ENCODE data around the gene TET1.
A peak's percentile ranks its signal among the peaks of the same experiment; 100 is the strongest.

TET1 gene

DNA sequence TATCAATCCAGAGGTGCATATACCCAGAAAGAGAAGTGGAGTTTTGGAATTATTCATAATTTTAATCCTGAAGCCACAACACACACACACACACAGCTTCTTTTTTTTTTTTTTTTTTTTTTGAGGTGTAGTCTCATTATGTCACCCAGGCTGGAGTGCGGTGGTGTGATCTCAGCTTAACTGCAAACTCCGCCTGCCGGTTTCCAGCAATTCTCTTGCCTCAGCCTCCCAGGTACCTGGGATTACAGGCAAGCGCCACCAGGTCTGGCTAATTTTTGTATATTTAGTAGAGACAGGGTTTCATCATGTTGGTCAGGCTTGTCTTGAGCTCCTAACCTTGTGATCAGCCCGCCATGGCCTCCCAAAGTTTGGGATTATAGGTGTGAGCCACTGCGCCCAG lies 35.4 kb downstream of the TET1 start:
- TF ChIP-seq, protein P1, sequence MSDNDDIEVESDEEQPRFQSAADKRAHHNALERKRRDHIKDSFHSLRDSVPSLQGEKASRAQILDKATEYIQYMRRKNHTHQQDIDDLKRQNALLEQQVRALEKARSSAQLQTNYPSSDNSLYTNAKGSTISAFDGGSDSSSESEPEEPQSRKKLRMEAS (IDR thresholded peaks at IDR 0.05; ENCODE audit: low read depth, low read length), result no peak
- TF ChIP-seq POLR2A (IDR thresholded peaks at IDR 0.05; ENCODE audit: extremely low read depth, insufficient read length) (no peak), MYC (IDR thresholded peaks at IDR 0.05; ENCODE audit: low read depth, low read length) (no peak)
- TF ChIP-seq, protein P2, sequence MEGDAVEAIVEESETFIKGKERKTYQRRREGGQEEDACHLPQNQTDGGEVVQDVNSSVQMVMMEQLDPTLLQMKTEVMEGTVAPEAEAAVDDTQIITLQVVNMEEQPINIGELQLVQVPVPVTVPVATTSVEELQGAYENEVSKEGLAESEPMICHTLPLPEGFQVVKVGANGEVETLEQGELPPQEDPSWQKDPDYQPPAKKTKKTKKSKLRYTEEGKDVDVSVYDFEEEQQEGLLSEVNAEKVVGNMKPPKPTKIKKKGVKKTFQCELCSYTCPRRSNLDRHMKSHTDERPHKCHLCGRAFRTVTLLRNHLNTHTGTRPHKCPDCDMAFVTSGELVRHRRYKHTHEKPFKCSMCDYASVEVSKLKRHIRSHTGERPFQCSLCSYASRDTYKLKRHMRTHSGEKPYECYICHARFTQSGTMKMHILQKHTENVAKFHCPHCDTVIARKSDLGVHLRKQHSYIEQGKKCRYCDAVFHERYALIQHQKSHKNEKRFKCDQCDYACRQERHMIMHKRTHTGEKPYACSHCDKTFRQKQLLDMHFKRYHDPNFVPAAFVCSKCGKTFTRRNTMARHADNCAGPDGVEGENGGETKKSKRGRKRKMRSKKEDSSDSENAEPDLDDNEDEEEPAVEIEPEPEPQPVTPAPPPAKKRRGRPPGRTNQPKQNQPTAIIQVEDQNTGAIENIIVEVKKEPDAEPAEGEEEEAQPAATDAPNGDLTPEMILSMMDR (IDR thresholded peaks at IDR 0.05; ENCODE audit: low read depth, low read length), result no peak
- no peak for DNase-seq (ENCODE audit: low read depth)
- H3K4me3 ChIP-seq (ENCODE audit: low read depth, low read length), result no peak overlapping the region

DNA sequence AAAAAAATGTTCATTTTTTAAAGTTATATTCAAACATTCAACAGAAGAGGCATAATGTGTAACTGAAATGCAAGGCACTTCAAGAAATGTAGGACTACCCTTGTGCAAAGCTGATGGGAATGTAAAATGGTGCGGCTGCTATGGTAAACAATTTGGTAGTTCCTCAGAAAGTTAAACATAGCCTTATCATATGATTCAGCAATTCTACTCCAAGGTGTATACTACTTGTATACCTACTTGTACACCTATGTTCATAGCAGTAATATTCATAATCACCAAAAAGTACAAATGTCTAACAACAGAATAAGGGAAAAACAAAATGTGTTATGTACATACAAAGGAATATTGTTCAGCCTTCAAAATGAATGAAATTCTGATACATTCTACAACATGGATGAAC lies 37.3 kb downstream of the TET1 start:
- H3K4me3 ChIP-seq (ENCODE audit: low read depth, low read length), result no peak overlapping the region
- TF ChIP-seq MYC (IDR thresholded peaks at IDR 0.05; ENCODE audit: low read depth, low read length), result no peak
- TF ChIP-seq, protein P2 (IDR thresholded peaks at IDR 0.05; ENCODE audit: low read depth, low read length), result no peak
- TF ChIP-seq, protein P1 (IDR thresholded peaks at IDR 0.05; ENCODE audit: low read depth, low read length), result no peak
- no peak for TF ChIP-seq POLR2A (IDR thresholded peaks at IDR 0.05; ENCODE audit: extremely low read depth, insufficient read length)
- DNase-seq (ENCODE audit: low read depth), result no peak

DNA sequence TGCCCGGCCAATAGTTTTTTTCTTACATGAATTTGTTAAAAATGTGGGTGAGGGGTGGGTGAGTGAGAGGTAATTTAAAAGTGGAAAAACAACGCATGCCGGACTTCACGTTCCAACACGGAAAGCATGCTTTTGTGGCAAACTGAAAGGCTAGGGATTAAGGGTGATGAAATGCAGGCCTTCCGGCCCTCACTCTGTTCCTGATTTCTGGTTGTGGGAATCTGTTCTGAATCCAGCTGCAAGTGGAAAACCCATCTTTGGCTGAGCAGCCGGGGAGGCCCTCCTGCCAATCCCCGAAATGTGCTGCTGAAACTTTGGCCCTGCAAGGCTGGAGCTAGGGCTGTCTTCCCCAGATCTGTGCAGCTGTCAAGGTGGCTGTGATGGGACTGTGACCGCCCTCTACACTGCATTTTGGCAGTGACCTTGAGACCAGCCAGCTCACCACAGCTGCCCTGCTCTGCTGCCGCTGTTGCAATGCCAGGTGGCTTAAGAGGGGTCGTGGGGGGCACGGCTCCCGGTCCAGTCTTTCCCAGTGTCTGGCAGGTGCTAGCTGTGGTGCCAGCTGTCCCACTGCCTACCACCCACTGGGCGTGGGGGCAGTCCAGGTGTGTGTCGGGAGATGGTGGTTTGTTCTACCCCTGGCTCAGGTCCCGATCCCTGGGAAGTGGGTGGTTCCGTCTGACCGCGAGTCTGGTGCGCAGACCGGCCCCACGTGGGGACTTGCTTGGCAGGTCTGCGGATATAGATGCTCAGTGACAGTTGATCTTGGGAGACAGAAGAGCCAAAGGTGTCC lies 39.0 kb downstream of the TET1 start:
- H3K4me3 ChIP-seq (ENCODE audit: low read depth, low read length), result no peak overlapping the region
- TF ChIP-seq, protein P2 (IDR thresholded peaks at IDR 0.05; ENCODE audit: low read depth, low read length), result no peak
- no peak for DNase-seq (ENCODE audit: low read depth)

DNA sequence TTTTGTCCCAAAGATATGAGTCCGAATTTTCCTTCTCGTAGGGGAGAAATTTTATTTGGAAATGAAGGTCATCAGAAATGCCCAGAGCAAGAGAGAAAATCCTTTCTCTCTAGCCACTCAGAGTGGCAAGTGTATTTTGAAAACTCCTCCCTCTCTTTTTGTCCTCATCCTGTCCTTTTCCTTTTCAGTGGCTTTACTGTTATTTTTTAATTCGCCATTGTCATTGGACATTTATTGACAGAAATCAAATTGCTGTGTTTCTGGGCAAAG lies 39.6 kb downstream of the TET1 start:
- TF ChIP-seq POLR2A (IDR thresholded peaks at IDR 0.05; ENCODE audit: extremely low read depth, insufficient read length) (no peak), MYC (IDR thresholded peaks at IDR 0.05; ENCODE audit: low read depth, low read length) (no peak)
- peak overlapping the region; percentile 68 for H3K4me3 ChIP-seq (ENCODE audit: low read depth, low read length)
- DNase-seq (ENCODE audit: low read depth), result no peak

DNA sequence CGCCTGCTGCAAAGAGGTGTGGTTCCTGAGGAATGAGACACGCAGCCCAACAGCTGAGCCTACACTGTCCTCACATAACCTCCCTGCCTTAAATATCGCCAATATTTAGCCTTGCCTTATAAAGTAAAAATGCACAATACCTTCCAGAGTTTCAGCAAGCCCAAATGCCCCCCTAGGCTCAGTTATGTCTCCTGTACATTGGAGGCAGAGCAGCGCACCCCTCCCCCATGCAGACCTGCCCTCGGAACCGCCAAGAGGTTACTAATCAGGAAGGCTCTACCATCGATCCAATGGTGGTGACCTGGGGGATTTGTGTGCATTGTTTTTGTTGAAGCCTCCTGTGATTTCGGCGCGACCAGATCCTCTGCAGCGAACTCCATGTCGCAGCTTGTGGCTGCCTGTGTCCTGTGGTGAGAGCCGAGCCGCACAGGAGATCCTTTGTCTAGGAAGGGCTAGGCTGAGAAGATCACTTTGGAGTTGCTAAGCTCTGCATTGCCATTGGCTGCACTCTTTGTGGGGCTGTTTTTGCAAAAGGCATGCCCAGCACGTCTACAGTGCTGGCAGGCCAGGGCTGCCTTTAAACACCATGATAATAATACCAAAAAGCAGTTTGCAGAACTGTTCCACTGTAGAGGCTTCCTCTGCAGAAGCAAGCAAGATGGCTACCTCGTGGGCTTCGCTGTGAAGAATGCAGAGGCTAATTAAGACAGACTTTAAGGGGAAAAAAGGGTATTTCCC lies 40.1 kb downstream of the TET1 start:
- H3K4me3 ChIP-seq (ENCODE audit: low read depth, low read length), result peak overlapping the region; percentile 68
- DNase-seq (ENCODE audit: low read depth), result peak; percentile 94
- TF ChIP-seq, protein P1 (IDR thresholded peaks at IDR 0.05; ENCODE audit: low read depth, low read length), result peak; percentile 87
- TF ChIP-seq MYC (IDR thresholded peaks at IDR 0.05; ENCODE audit: low read depth, low read length) (peak; percentile 87), POLR2A (IDR thresholded peaks at IDR 0.05; ENCODE audit: extremely low read depth, insufficient read length) (peak; percentile 59)
- TF ChIP-seq, protein P2 (IDR thresholded peaks at IDR 0.05; ENCODE audit: low read depth, low read length), result no peak

DNA sequence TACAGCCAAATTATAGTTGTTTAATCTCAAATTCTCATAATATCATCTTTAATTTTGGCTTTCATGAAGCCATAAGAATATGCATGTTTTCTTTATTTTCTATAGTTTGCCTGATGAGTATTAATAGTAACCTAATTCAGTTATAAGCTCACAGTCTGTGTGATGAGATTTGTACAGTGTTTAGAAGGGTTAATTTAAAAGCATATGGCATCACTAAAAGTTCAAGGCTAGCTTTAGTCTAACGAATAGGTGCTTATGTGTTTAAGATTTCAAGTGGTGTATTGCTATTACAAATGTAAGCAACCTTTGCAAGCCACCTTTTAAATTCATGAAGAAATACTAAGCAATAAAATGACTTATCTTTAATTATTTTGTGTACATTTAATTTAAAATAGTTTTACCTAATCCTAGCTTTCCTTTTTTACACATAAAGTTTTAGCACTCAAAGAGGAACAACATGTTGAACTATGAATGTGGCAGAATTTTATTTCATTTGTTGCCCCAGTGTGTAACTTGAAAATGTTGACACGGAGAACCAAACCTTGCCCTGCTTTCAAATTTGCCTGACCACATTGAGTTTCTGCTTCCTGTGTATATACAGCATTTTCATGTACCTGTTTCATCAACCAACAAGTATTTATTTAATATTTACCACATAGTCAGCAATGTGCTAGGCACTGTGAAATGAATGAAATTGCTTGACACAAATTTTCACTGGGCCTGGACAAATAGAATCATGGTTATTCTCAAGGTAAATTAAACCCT lies 41.5 kb downstream of the TET1 start:
- DNase-seq (ENCODE audit: low read depth), result no peak
- TF ChIP-seq, protein P1 (IDR thresholded peaks at IDR 0.05; ENCODE audit: low read depth, low read length), result no peak
- no peak for TF ChIP-seq MYC (IDR thresholded peaks at IDR 0.05; ENCODE audit: low read depth, low read length)
- TF ChIP-seq, protein P2 (IDR thresholded peaks at IDR 0.05; ENCODE audit: low read depth, low read length), result no peak
- no peak for TF ChIP-seq POLR2A (IDR thresholded peaks at IDR 0.05; ENCODE audit: extremely low read depth, insufficient read length)
- H3K4me3 ChIP-seq (ENCODE audit: low read depth, low read length), result peak overlapping the region; percentile 68

Measured in NB4 (cell line).